CD8-positive, alpha-beta memory T cell (primary cell): Measurements from ENCODE around the gene POLR2E. TPM values are rescaled to one million over a fixed set of nuclear protein-coding genes. Genes with fewer than 3 reads are reported as not detected.

ENCODE experiments used
- CTCF ChIA-PET: fragments of 350-600 bp; sonication (Branson Sonifier 250); formaldehyde crosslinking; loops from one replicate; lab custom pipeline; 2021; ENCODE audit warnings: antibody characterized with exemption; lab: Charles Lee
- POLR2A ChIA-PET: fragments of 350-600 bp; sonication (Branson Sonifier 250); formaldehyde crosslinking; loops from one replicate; lab custom pipeline; 2021; ENCODE audit warnings: antibody characterized with exemption; lab: Charles Lee
- DNase-seq, 5 donors: peaks; one replicate each; pipeline versions ENCODE4 v3.0.0 to v3.0.0-alpha.2; 2020 to 2022; ENCODE audit warnings: mixed read lengths in 1 of 5
- H3K27ac ChIP-seq: one replicate; pipeline ENCODE4 v1.7.0; 2013; ENCODE audit warnings: low read depth, mild to moderate bottlenecking, low read length, moderate library complexity
- H3K27me3 ChIP-seq: 2 replicates; pipeline ENCODE4 v1.7.0; 2013; ENCODE audit warnings: low read length, mild to moderate bottlenecking; ENCODE audit not compliant: insufficient read depth, poor library complexity, severe bottlenecking
- H3K36me3 ChIP-seq: 2 replicates; pipeline ENCODE4 v1.7.0; 2013; ENCODE audit warnings: mild to moderate bottlenecking, low read length, moderate library complexity; ENCODE audit not compliant: insufficient read depth
- H3K4me1 ChIP-seq: 2 replicates; pipeline ENCODE4 v1.7.0; 2013; ENCODE audit warnings: mild to moderate bottlenecking, low read length, moderate library complexity; ENCODE audit not compliant: insufficient read depth
- H3K4me3 ChIP-seq: 2 replicates; pipeline ENCODE4 v1.7.0; 2013; ENCODE audit warnings: mild to moderate bottlenecking, low read length
- H3K9me3 ChIP-seq: 2 replicates; pipeline ENCODE4 v1.7.0; 2013; ENCODE audit warnings: mild to moderate bottlenecking, low read length
- H3K27ac Mint-ChIP-seq, 8 donors: one replicate each; pipeline ENCODE4 v1.8.0; 2020 to 2021; ENCODE audit warnings: mixed read lengths in 8 of 8, mild to moderate bottlenecking in 6 of 8, inconsistent platforms in 3 of 8, moderate library complexity in 3 of 8
- H3K27me3 Mint-ChIP-seq, 2 donors: one replicate each; pipeline ENCODE4 v1.8.0; 2020 to 2021; ENCODE audit warnings: mixed read lengths in 2 of 2, mild to moderate bottlenecking in 1 of 2, moderate library complexity in 1 of 2
- H3K36me3 Mint-ChIP-seq, 3 donors: one replicate each; pipeline ENCODE4 v1.8.0; 2020 to 2021; ENCODE audit warnings: mixed read lengths in 3 of 3, inconsistent platforms in 1 of 3, mild to moderate bottlenecking in 1 of 3
- H3K4me1 Mint-ChIP-seq, 3 donors: one replicate each; pipeline ENCODE4 v1.8.0; 2020 to 2021; ENCODE audit warnings: mixed read lengths in 3 of 3, inconsistent platforms in 1 of 3, mild to moderate bottlenecking in 1 of 3
- H3K4me3 Mint-ChIP-seq, 7 donors: one replicate each; pipeline ENCODE4 v1.8.0; 2020 to 2021; ENCODE audit warnings: mixed read lengths in 7 of 7, mild to moderate bottlenecking in 6 of 7, moderate library complexity in 4 of 7, inconsistent platforms in 2 of 7
- H3K9me3 Mint-ChIP-seq, 5 donors: one replicate each; pipeline ENCODE4 v1.8.0; 2020 to 2022; ENCODE audit warnings: mixed read lengths in 5 of 5, mild to moderate bottlenecking in 3 of 5, moderate library complexity in 2 of 5, inconsistent platforms in 1 of 5
- polyA plus RNA-seq: library from polyadenylated mRNA; unstranded; fragments of 300-500 nt; fragmentation: Illumina TruSeq; gene quantifications from one replicate; pipeline ENCODE4 v1.2.3, GENCODE V29; 2021
- total RNA-seq, 2 experiments: library from RNA; stranded (reverse); gene quantifications; one replicate each; pipeline ENCODE4 v1.2.3, GENCODE V29; 2021

POLR2E gene
- total and polyA plus RNA-seq, 3 experiments from 2014 or later = 249 to 278 (median 270) TPM

GRCh38 chr19:1084024-1084868 lies 10.9 kb downstream of the POLR2E start:
- POLR2A ChIA-PET = interaction anchor here (1.0 to 18.2 kb wide), 5 partner anchors 10 to 176 kb away, joined by 3 to 737 read pairs (median 5); partner anchors contain the start of gene ARHGAP45

GRCh38 chr19:1082928-1083816 lies 12.0 kb downstream of the POLR2E start:
- Mint-ChIP-seq H3K27me3 (peaks cover 0 to 5% of the 10 kb centered on the region in 2 donors), H3K27ac (peak overlapping the region in 5 of 8 donors; percentile 17 to 91 (median 74)), H3K4me1 (peaks cover 33 to 73% (median 39%) of the 10 kb centered on the region in 3 donors), H3K36me3 (peaks cover 0 to 77% (median 0%) of the 10 kb centered on the region in 3 donors), H3K4me3 (peak overlapping the region in 1 of 7 donors; percentile 32), H3K9me3 (no peaks in the 10 kb centered on the region)
- ChIA-PET POLR2A (interaction anchor here (0.6 to 18.2 kb wide), 6 partner anchors 7 to 169 kb away, joined by 3 to 737 read pairs (median 16); partner anchors contain the start of genes ARHGAP45 and CNN2), CTCF (interaction anchor here (0.8 to 18.7 kb wide), 9 partner anchors 7 to 63 kb away, joined by 3 to 264 read pairs (median 5); partner anchors contain the start of gene ARHGAP45)
- Histone ChIP-seq H3K4me1 (peaks cover 69% of the 10 kb centered on the region), H3K4me3 (no peak overlapping the region), H3K27me3 (no peaks in the 10 kb centered on the region), H3K27ac (no peak overlapping the region), H3K36me3 (peaks cover 61% of the 10 kb centered on the region), H3K9me3 (no peaks in the 10 kb centered on the region)
- DNase-seq = peak in 1 of 5 donors; percentile 15

More at GRCh38 chr19:1084024-1084868, 10.9 kb downstream of the POLR2E start:
- Histone ChIP-seq H3K4me1 (peaks cover 77% of the 10 kb centered on the region), H3K4me3 (no peak overlapping the region), H3K9me3 (no peaks in the 10 kb centered on the region), H3K27me3 (no peaks in the 10 kb centered on the region), H3K27ac (no peak overlapping the region), H3K36me3 (peaks cover 61% of the 10 kb centered on the region)
- peaks cover 0 to 78% (median 0%) of the 10 kb centered on the region in 3 donors for H3K36me3 Mint-ChIP-seq
- peaks cover 0 to 5% of the 10 kb centered on the region in 2 donors for H3K27me3 Mint-ChIP-seq
- H3K4me1 Mint-ChIP-seq = peaks cover 36 to 80% (median 41%) of the 10 kb centered on the region in 3 donors
- H3K9me3 Mint-ChIP-seq = no peaks in the 10 kb centered on the region
- peak overlapping the region in 2 of 7 donors; percentile 39 to 44 for H3K4me3 Mint-ChIP-seq
- peak in 1 of 5 donors; percentile 25 for DNase-seq
- CTCF ChIA-PET = interaction anchor here (0.9 to 18.7 kb wide), 8 partner anchors 9 to 64 kb away, joined by 3 to 264 read pairs (median 4); partner anchors contain the start of gene ARHGAP45
- peak overlapping the region; percentile 24 to 82 (median 60) for H3K27ac Mint-ChIP-seq

- peak; percentile 84 to 91 (median 85) for DNase-seq
- Mint-ChIP-seq H3K27me3 (peaks cover 0 to 5% of the 10 kb centered on the region in 2 donors), H3K4me1 (peaks cover 27 to 71% (median 31%) of the 10 kb centered on the region in 3 donors), H3K9me3 (no peaks in the 10 kb centered on the region), H3K4me3 (peak overlapping the region; percentile 39 to 90 (median 57)), H3K36me3 (peaks cover 0 to 75% (median 0%) of the 10 kb centered on the region in 3 donors), H3K27ac (peak overlapping the region; percentile 43 to 93 (median 82))
- Histone ChIP-seq H3K9me3 (no peaks in the 10 kb centered on the region), H3K36me3 (peaks cover 61% of the 10 kb centered on the region), H3K4me1 (peaks cover 67% of the 10 kb centered on the region), H3K27me3 (no peaks in the 10 kb centered on the region), H3K27ac (no peak overlapping the region), H3K4me3 (no peak overlapping the region)
- POLR2A ChIA-PET = interaction anchor here (0.6 to 18.2 kb wide), 9 partner anchors 8 to 225 kb away, joined by 3 to 737 read pairs (median 5); partner anchors contain the start of genes ABCA7, ARHGAP45 and CNN2
- CTCF ChIA-PET = interaction anchor here (0.8 to 18.7 kb wide), 8 partner anchors 5 to 55 kb away, joined by 3 to 264 read pairs (median 10); partner anchors contain the start of gene ARHGAP45
These were observed 12.8 kb downstream of the POLR2E start for GRCh38 chr19:1082165-1082927.

- H3K36me3 Mint-ChIP-seq = peaks cover 2 to 80% (median 3%) of the 10 kb centered on the region in 3 donors
These were observed 13.6 kb downstream of the POLR2E start for GRCh38 chr19:1081301-1082164.

GRCh38 chr19:1080360-1081161 lies 14.6 kb downstream of the POLR2E start:
- H3K9me3 ChIP-seq = no peaks in the 10 kb centered on the region
- H3K36me3 Mint-ChIP-seq = peaks cover 8 to 79% (median 10%) of the 10 kb centered on the region in 3 donors
- H3K4me3 Mint-ChIP-seq = peak overlapping the region in 5 of 7 donors; percentile 29 to 69 (median 44)
- CTCF ChIA-PET = interaction anchor here (1.1 to 18.7 kb wide), 9 partner anchors 7 to 59 kb away, joined by 3 to 264 read pairs (median 4); partner anchors contain the start of genes ABCA7 and ARHGAP45
- peaks cover 62% of the 10 kb centered on the region for H3K36me3 ChIP-seq
- POLR2A ChIA-PET = interaction anchor here (0.6 to 18.2 kb wide), 11 partner anchors 2 to 189 kb away, joined by 3 to 737 read pairs (median 4); partner anchors contain the start of genes ABCA7, ARHGAP45, CIRBP and CNN2
- H3K4me1 ChIP-seq = peaks cover 70% of the 10 kb centered on the region
- no peaks in the 10 kb centered on the region for H3K9me3 Mint-ChIP-seq
- H3K27ac ChIP-seq = no peak overlapping the region
- peaks cover 0 to 7% of the 10 kb centered on the region in 2 donors for H3K27me3 Mint-ChIP-seq
- peaks cover 39 to 75% (median 45%) of the 10 kb centered on the region in 3 donors for H3K4me1 Mint-ChIP-seq
- H3K4me3 ChIP-seq = no peak overlapping the region
- peak overlapping the region in 7 of 8 donors; percentile 21 to 82 (median 61) for H3K27ac Mint-ChIP-seq
- H3K27me3 ChIP-seq = no peaks in the 10 kb centered on the region
- DNase-seq = peak in 2 of 5 donors; percentile 27 to 53

More at GRCh38 chr19:1081301-1082164, 13.6 kb downstream of the POLR2E start:
- peaks cover 66% of the 10 kb centered on the region for H3K4me1 ChIP-seq
- H3K27ac Mint-ChIP-seq = peak overlapping the region; percentile 75 to 93 (median 82)
- H3K27me3 ChIP-seq = no peaks in the 10 kb centered on the region
- DNase-seq = peak in 1 of 5 donors; percentile 56
- H3K9me3 ChIP-seq = no peaks in the 10 kb centered on the region
- POLR2A ChIA-PET = interaction anchor here (0.6 to 18.2 kb wide), 10 partner anchors 9 to 224 kb away, joined by 3 to 737 read pairs (median 4); partner anchors contain the start of genes ABCA7, ARHGAP45 and CNN2
- peaks cover 61% of the 10 kb centered on the region for H3K36me3 ChIP-seq
- peaks cover 0 to 7% of the 10 kb centered on the region in 2 donors for H3K27me3 Mint-ChIP-seq
- H3K4me3 ChIP-seq = no peak overlapping the region
- CTCF ChIA-PET = interaction anchor here (1.4 to 18.7 kb wide), 7 partner anchors 6 to 54 kb away, joined by 3 to 264 read pairs (median 7); partner anchors contain the start of gene ARHGAP45
- peak overlapping the region; percentile 39 to 90 (median 57) for H3K4me3 Mint-ChIP-seq
- peak overlapping the region; percentile 24 for H3K27ac ChIP-seq
- H3K9me3 Mint-ChIP-seq = no peaks in the 10 kb centered on the region
- H3K4me1 Mint-ChIP-seq = peaks cover 32 to 76% (median 36%) of the 10 kb centered on the region in 3 donors
